ENCODE results near the gene SNX7.

SNX7 gene

GRCh38 chr1:98698625-98699024 is 37.1 kb downstream of the SNX7 start:
- no peak for DNase-seq (ENCODE audit: low read depth)

GRCh38 chr1:98700228-98700627 is 38.7 kb downstream of the SNX7 start:
- no peak for DNase-seq (ENCODE audit: low read depth)

GRCh38 chr1:98702976-98703375 is 41.5 kb downstream of the SNX7 start:
- DNase-seq (ENCODE audit: low read depth), result no peak

GRCh38 chr1:98704474-98704873 is 43.0 kb downstream of the SNX7 start:
- no peak for DNase-seq (ENCODE audit: low read depth)

- no peak for DNase-seq (ENCODE audit: low read depth)
Measured at GRCh38 chr1:98704971-98705370, 43.5 kb downstream of the SNX7 start.

- no peak for DNase-seq (ENCODE audit: low read depth)
Measured at GRCh38 chr1:98705591-98705990, 44.1 kb downstream of the SNX7 start.

GRCh38 chr1:98706173-98706843 is 44.8 kb downstream of the SNX7 start:
- DNase-seq (ENCODE audit: low read depth), result no peak

- no peak for DNase-seq (ENCODE audit: low read depth)
Measured at GRCh38 chr1:98707556-98707955, 46.0 kb downstream of the SNX7 start.

GRCh38 chr1:98709906-98710305 is 48.4 kb downstream of the SNX7 start:
- DNase-seq (ENCODE audit: low read depth), result no peak

- no peak for DNase-seq (ENCODE audit: low read depth)
Measured at GRCh38 chr1:98723574-98723973, 62.1 kb downstream of the SNX7 start.

GRCh38 chr1:98732985-98733781 is 71.7 kb downstream of the SNX7 start:
- DNase-seq (ENCODE audit: low read depth), result no peak

GRCh38 chr1:98733782-98734112 is 72.2 kb downstream of the SNX7 start:
- no peak for DNase-seq (ENCODE audit: low read depth)

GRCh38 chr1:98735756-98736155 is 74.2 kb downstream of the SNX7 start:
- no peak for DNase-seq (ENCODE audit: low read depth)

- no peak for DNase-seq (ENCODE audit: low read depth)
Measured at GRCh38 chr1:98737835-98738234, 76.3 kb downstream of the SNX7 start.

GRCh38 chr1:98739762-98740161 is 78.2 kb downstream of the SNX7 start:
- no peak for DNase-seq (ENCODE audit: low read depth)

GRCh38 chr1:98741164-98741563 is 79.6 kb downstream of the SNX7 start:
- DNase-seq (ENCODE audit: low read depth), result no peak

GRCh38 chr1:98749152-98749756 is 87.7 kb downstream of the SNX7 start:
- DNase-seq (ENCODE audit: low read depth), result no peak

- DNase-seq (ENCODE audit: low read depth), result no peak
Measured at GRCh38 chr1:98754176-98754575, 92.7 kb downstream of the SNX7 start.

- DNase-seq (ENCODE audit: low read depth), result no peak
Measured at GRCh38 chr1:98761219-98761865, 99.8 kb downstream of the SNX7 start.

GRCh38 chr1:98763488-98764150 is 102.1 kb downstream of the SNX7 start:
- no peak for DNase-seq (ENCODE audit: low read depth)

GRCh38 chr1:98764485-98764884 is 103.0 kb downstream of the SNX7 start:
- no peak for DNase-seq (ENCODE audit: low read depth)

- DNase-seq (ENCODE audit: low read depth), result no peak
Measured at GRCh38 chr1:98766255-98766654, 104.7 kb downstream of the SNX7 start.

Data from stimulated activated CD8-positive, alpha-beta memory T cell treated with anti-CD3 and anti-CD28 coated beads, Interleukin-15, amount 100 ng/mL, for 1 hour (primary cell).